Kidney (tissue), 14 donors: Measurements from ENCODE around the gene SCN3A. TPM values are rescaled to one million over a fixed set of nuclear protein-coding genes. Genes with fewer than 3 reads are reported as not detected.

Experiments
- DNase-seq, 5 donors: peaks; one replicate each; pipeline ENCODE4 v3.0.0-alpha.2; 2013 to 2020
- FAIRE-seq: peaks from 2 replicates; lab custom pipeline; 2012; peaks lifted over from hg19 to GRCh38; lab: Jason Lieb, UNC
- H3K27ac ChIP-seq, 2 donors: one replicate each; pipeline ENCODE4 v1.7.0; 2013; ENCODE audit warnings: low read depth in 2 of 2, low read length in 2 of 2, inconsistent platforms in 1 of 2
- H3K27me3 ChIP-seq: one replicate; pipeline ENCODE4 v1.7.1; 2013; ENCODE audit warnings: low read length, inconsistent platforms; ENCODE audit not compliant: control insufficient read depth, insufficient read depth
- H3K36me3 ChIP-seq, 3 donors: one replicate each; pipeline versions ENCODE4 v1.7.0 to v1.7.1; 2013; ENCODE audit warnings: low read length in 3 of 3, control low read depth in 1 of 3, inconsistent platforms in 1 of 3; ENCODE audit not compliant: insufficient read depth in 3 of 3, control insufficient read depth in 2 of 3
- H3K4me1 ChIP-seq, 3 donors: one replicate each; pipeline versions ENCODE4 v1.7.0 to v1.7.1; 2013; ENCODE audit warnings: low read length in 3 of 3, inconsistent platforms in 1 of 3, low read depth in 1 of 3; ENCODE audit not compliant: control insufficient read depth in 2 of 3, insufficient read depth in 2 of 3
- H3K4me3 ChIP-seq, 3 donors: one replicate each; pipeline versions ENCODE4 v1.7.0 to v1.8.1; 2013; ENCODE audit warnings: low read length in 3 of 3, control low read depth in 1 of 3, inconsistent platforms in 1 of 3
- H3K9ac ChIP-seq, 3 donors: one replicate each; pipeline versions ENCODE4 v1.7.0 to v1.7.1; 2013; ENCODE audit warnings: low read length in 3 of 3, control low read depth in 1 of 3, inconsistent platforms in 1 of 3
- H3K9me3 ChIP-seq, 3 donors: one replicate each; pipeline versions ENCODE4 v1.7.0 to v1.7.1; 2013; ENCODE audit warnings: low read length in 3 of 3, control low read depth in 1 of 3, inconsistent platforms in 1 of 3; ENCODE audit not compliant: control insufficient read depth in 2 of 3, insufficient read depth in 1 of 3
- CTCF ChIP-seq: IDR thresholded peaks from 3 replicates; pipeline ENCODE4 v1.5.1; 2012; ENCODE audit warnings: mild to moderate bottlenecking, moderate library complexity, borderline replicate concordance; ENCODE audit not compliant: insufficient read depth; ENCODE audit errors: extremely low read depth
- intact Hi-C: fragments of 100-400 bp; cut with DNase I; formaldehyde crosslinking; loops from one replicate; pipeline ENCODE4 v1.11.1; 2022
- polyA plus RNA-seq: library from polyadenylated mRNA; stranded (reverse); fragments of 350-450 nt; fragmentation: Illumina TruSeq; extraction: RNeasy Lipid Tissue Mini Kit (QIAGEN cat#74804); gene quantifications from one replicate; pipeline ENCODE4 v1.2.3, GENCODE V29; 2014; ENCODE audit warnings: low read depth, low replicate concordance; ENCODE audit not compliant: insufficient read depth
- total RNA-seq: library from RNA; stranded (reverse); fragmentation: NEBNext Ultra II Directional; extraction: Animal tissue kit (Norgen Biotek cat#: 25700); gene quantifications from one replicate; pipeline ENCODE4 v1.2.1, GENCODE V29; 2021
- donor health status: control.
- donor health status: control.
- donor health status: control.
- donor health status: control.
- donor health status: control.
- donor health status: DM: yes; HTN: yes; CAD: no.
- donor health status: Normal renal cell carcinoma (clear cell type).

Gene SCN3A
- total and polyA plus RNA-seq, 2 donors from 2014 or later: 0.11 to 6.3 TPM

DNA sequence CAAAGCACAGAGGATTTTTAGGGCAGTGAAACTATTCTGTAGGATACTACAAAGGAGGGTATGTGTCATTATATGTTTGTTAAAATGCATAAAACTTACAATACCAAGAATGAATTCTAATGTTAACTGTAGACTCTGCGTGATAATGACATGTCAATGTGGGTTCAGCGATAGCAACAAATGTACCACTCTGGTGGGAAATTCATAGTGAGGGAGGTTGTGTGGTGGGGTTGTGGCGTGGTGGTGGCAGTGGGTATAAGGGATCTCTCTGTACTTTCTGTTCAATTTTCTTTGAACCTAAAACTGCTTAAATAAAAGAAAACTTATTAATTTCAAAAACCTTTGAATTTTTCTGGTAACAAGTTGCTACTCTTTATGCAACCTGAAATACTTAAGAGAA lies 149.2 kb downstream of the SCN3A start:
- H3K9me3 ChIP-seq: no peaks in the 10 kb centered on the region
- H3K36me3 ChIP-seq: no peaks in the 10 kb centered on the region
- intact Hi-C loops: no loop called here
- no peaks in the 10 kb centered on the region for H3K27me3 ChIP-seq
- H3K4me1 ChIP-seq: no peaks in the 10 kb centered on the region
- TF ChIP-seq CTCF: no peak
- FAIRE-seq (no peak), DNase-seq (no peak)
- no peak overlapping the region for H3K27ac ChIP-seq
- no peak overlapping the region for H3K4me3 ChIP-seq
- no peak overlapping the region for H3K9ac ChIP-seq

GRCh38 chr2:165044505-165045303 lies 159.1 kb downstream of the SCN3A start:
- no peaks in the 10 kb centered on the region for H3K27me3 ChIP-seq

More at GRCh38 chr2:165044505-165045303, 159.1 kb downstream of the SCN3A start:
- Histone ChIP-seq H3K4me1 (no peaks in the 10 kb centered on the region), H3K9me3 (no peaks in the 10 kb centered on the region), H3K9ac (no peak overlapping the region), H3K4me3 (no peak overlapping the region), H3K36me3 (no peaks in the 10 kb centered on the region), H3K27ac (no peak overlapping the region)
- intact Hi-C loops: no loop called here
- FAIRE-seq: no peak
- no peak for DNase-seq
- TF ChIP-seq CTCF: no peak

Other genes with a start within 250 kb of the SCN3A start
- 20.0 TPM for gene SLC38A11, start 248.5 kb downstream of the SCN3A start, total RNA-seq
- gene SLC38A11, start 248.5 kb downstream of the SCN3A start, polyA plus RNA-seq: 6.5 TPM
- gene SCN2A, start 35.4 kb upstream of the SCN3A start, total RNA-seq: 9.9 TPM
- gene SCN2A, start 35.4 kb upstream of the SCN3A start, polyA plus RNA-seq: 2.7 TPM